ENCODE measurements around the gene FZR1.

- TF ChIP-seq CTCF (IDR thresholded peaks at IDR 0.05) (no peak), POLR2A (IDR thresholded peaks at IDR 0.05) (no peak), POLR2AphosphoS5 (IDR thresholded peaks at IDR 0.05) (no peak)
Observed at GRCh38 chr19:3535235-3535535, 29.1 kb downstream of the FZR1 start.

Data from prostate gland (tissue), 2 donors.